ENCODE data around the gene UBAC1.

UBAC1 gene

DNA sequence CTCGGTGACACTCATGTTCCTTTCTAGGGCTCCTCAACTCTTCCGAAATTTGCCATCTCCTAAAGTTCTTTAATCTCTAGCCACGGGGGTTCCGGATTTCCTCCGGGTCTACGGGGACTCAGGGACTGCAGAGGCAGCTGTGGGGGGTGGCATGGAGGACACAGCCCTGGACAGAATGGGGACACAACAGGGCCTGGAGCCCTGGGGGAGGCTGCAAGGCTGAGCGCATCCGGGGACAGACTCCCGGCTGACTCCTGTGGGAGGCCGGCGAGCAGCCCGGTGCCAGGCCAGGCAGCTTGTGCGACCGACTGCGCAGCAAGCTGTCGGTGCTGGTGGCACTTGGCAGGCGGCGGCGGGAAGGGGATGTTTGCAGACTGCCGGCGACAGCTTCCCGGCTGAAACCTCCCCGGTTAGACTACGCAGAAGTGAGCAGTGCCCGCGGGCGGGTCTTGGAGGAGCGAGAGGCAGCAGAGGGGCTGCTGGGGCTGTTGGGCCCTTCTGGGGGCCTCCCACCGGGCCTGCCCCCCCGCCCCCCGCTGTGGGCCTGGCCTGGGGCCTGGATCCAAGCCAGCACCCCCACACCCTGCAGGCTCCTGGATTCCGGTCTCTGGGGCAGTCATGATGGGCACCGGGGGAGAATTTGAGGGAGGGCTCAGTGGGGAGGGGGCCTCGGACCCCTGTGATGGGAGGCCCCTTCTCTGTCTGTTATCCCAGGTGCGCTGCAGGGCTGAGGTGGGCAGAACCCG is 28.7 kb upstream of the UBAC1 start:
- no peak overlapping the region for H3K4me3 ChIP-seq (ENCODE audit: low read length, poor library complexity, severe bottlenecking)
- H3K4me1 ChIP-seq (ENCODE audit: insufficient read depth, low read length, poor library complexity, severe bottlenecking), result peaks cover 45% of the 10 kb centered on the region
- H3K36me3 ChIP-seq (ENCODE audit: insufficient read depth, low read length), result no peaks in the 10 kb centered on the region
- TF ChIP-seq, protein P1, sequence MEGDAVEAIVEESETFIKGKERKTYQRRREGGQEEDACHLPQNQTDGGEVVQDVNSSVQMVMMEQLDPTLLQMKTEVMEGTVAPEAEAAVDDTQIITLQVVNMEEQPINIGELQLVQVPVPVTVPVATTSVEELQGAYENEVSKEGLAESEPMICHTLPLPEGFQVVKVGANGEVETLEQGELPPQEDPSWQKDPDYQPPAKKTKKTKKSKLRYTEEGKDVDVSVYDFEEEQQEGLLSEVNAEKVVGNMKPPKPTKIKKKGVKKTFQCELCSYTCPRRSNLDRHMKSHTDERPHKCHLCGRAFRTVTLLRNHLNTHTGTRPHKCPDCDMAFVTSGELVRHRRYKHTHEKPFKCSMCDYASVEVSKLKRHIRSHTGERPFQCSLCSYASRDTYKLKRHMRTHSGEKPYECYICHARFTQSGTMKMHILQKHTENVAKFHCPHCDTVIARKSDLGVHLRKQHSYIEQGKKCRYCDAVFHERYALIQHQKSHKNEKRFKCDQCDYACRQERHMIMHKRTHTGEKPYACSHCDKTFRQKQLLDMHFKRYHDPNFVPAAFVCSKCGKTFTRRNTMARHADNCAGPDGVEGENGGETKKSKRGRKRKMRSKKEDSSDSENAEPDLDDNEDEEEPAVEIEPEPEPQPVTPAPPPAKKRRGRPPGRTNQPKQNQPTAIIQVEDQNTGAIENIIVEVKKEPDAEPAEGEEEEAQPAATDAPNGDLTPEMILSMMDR (conservative IDR thresholded peaks at IDR 0.05; ENCODE audit: low read length), result no peak
- H3K79me2 ChIP-seq (ENCODE audit: insufficient read depth, low read length), result no peaks in the 10 kb centered on the region
- H3K9ac ChIP-seq (ENCODE audit: low read depth, low read length, poor library complexity, severe bottlenecking), result peak overlapping the region; percentile 30
- H3K27me3 ChIP-seq (ENCODE audit: insufficient read depth, low read length, poor library complexity, severe bottlenecking), result no peaks in the 10 kb centered on the region
- H3K9me3 ChIP-seq (ENCODE audit: insufficient read depth, low read depth, low read length), result no peaks in the 10 kb centered on the region
- peak overlapping the region; percentile 5 for H3K4me2 ChIP-seq (ENCODE audit: low read depth, low read length, poor library complexity, severe bottlenecking)
- H3K9me2 ChIP-seq (replicated peaks; ENCODE audit: low read depth, low read length), result no peaks in the 10 kb centered on the region
- no peaks in the 10 kb centered on the region for H4K20me1 ChIP-seq (ENCODE audit: insufficient read depth, low read length, poor library complexity, severe bottlenecking)
- H3F3A ChIP-seq (ENCODE audit: low read depth), result 0 out of 2 replicates have a peak, but pooled peaks cover 2% of the 10 kb centered on the region
- H2AFZ ChIP-seq (ENCODE audit: low read length), result no peak overlapping the region

GRCh38 chr9:135989157-135989556 is 28.0 kb upstream of the UBAC1 start:
- no peaks in the 10 kb centered on the region for H3K27me3 ChIP-seq (ENCODE audit: insufficient read depth, low read length, poor library complexity, severe bottlenecking)
- H3K4me1 ChIP-seq (ENCODE audit: insufficient read depth, low read length, poor library complexity, severe bottlenecking), result peaks cover 45% of the 10 kb centered on the region
- H4K20me1 ChIP-seq (ENCODE audit: insufficient read depth, low read length, poor library complexity, severe bottlenecking), result no peaks in the 10 kb centered on the region
- H3K9me3 ChIP-seq (ENCODE audit: insufficient read depth, low read depth, low read length), result no peaks in the 10 kb centered on the region
- no peak overlapping the region for H3K4me2 ChIP-seq (ENCODE audit: low read depth, low read length, poor library complexity, severe bottlenecking)
- no peak overlapping the region for H3K4me3 ChIP-seq (ENCODE audit: low read length, poor library complexity, severe bottlenecking)
- TF ChIP-seq, protein P1 (conservative IDR thresholded peaks at IDR 0.05; ENCODE audit: low read length), result 0 out of 2 replicates have a peak, but pooled peaks have one; percentile 15
- no peak for TF ChIP-seq EZH2phosphoT487 (IDR thresholded peaks at IDR 0.05; ENCODE audit: borderline replicate concordance)
- no peak overlapping the region for H2AFZ ChIP-seq (ENCODE audit: low read length)
- no peak overlapping the region for H3K9ac ChIP-seq (ENCODE audit: low read depth, low read length, poor library complexity, severe bottlenecking)
- H3K9me2 ChIP-seq (replicated peaks; ENCODE audit: low read depth, low read length), result no peaks in the 10 kb centered on the region
- 0 out of 2 replicates have a peak, but pooled peaks cover 2% of the 10 kb centered on the region for H3F3A ChIP-seq (ENCODE audit: low read depth)
- no peaks in the 10 kb centered on the region for H3K36me3 ChIP-seq (ENCODE audit: insufficient read depth, low read length)
- H3K79me2 ChIP-seq (ENCODE audit: insufficient read depth, low read length), result no peaks in the 10 kb centered on the region

GRCh38 chr9:135988493-135988892 is 27.3 kb upstream of the UBAC1 start:
- peaks cover 45% of the 10 kb centered on the region for H3K4me1 ChIP-seq (ENCODE audit: insufficient read depth, low read length, poor library complexity, severe bottlenecking)
- H3K79me2 ChIP-seq (ENCODE audit: insufficient read depth, low read length), result no peaks in the 10 kb centered on the region
- H3K9ac ChIP-seq (ENCODE audit: low read depth, low read length, poor library complexity, severe bottlenecking), result no peak overlapping the region
- no peak overlapping the region for H3K4me3 ChIP-seq (ENCODE audit: low read length, poor library complexity, severe bottlenecking)
- 0 out of 2 replicates have a peak, but pooled peaks cover 2% of the 10 kb centered on the region for H3F3A ChIP-seq (ENCODE audit: low read depth)
- no peaks in the 10 kb centered on the region for H3K36me3 ChIP-seq (ENCODE audit: insufficient read depth, low read length)
- H3K4me2 ChIP-seq (ENCODE audit: low read depth, low read length, poor library complexity, severe bottlenecking), result no peak overlapping the region
- no peak for TF ChIP-seq EZH2phosphoT487 (IDR thresholded peaks at IDR 0.05; ENCODE audit: borderline replicate concordance)
- TF ChIP-seq, protein P1 (conservative IDR thresholded peaks at IDR 0.05; ENCODE audit: low read length), result no peak
- H3K27me3 ChIP-seq (ENCODE audit: insufficient read depth, low read length, poor library complexity, severe bottlenecking), result no peaks in the 10 kb centered on the region
- H3K9me3 ChIP-seq (ENCODE audit: insufficient read depth, low read depth, low read length), result no peaks in the 10 kb centered on the region
- H4K20me1 ChIP-seq (ENCODE audit: insufficient read depth, low read length, poor library complexity, severe bottlenecking), result no peaks in the 10 kb centered on the region
- no peak overlapping the region for H2AFZ ChIP-seq (ENCODE audit: low read length)
- H3K9me2 ChIP-seq (replicated peaks; ENCODE audit: low read depth, low read length), result no peaks in the 10 kb centered on the region

Data from Loucy (cell line).